Liver (tissue), 9 donors: ENCODE measurements around the gene DZIP1. TPM values are rescaled to one million over a fixed set of nuclear protein-coding genes. Genes with fewer than 3 reads are reported as not detected.

Experiments used
- DNase-seq: peaks from one replicate; pipeline ENCODE4 v3.0.0-alpha.2; 2017; ENCODE audit warnings: low spot score
- H3K27ac ChIP-seq, 2 donors: one replicate each; pipeline ENCODE4 v1.7.0; 2013; ENCODE audit warnings: inconsistent platforms in 2 of 2, low read length in 2 of 2, control low read depth in 1 of 2, low read depth in 1 of 2, mild to moderate bottlenecking in 1 of 2
- H3K27me3 ChIP-seq, 4 donors: one replicate each; pipeline versions ENCODE4 v1.6.1 to v1.7.0; 2013; ENCODE audit warnings: low read length in 3 of 4, inconsistent platforms in 1 of 4, mild to moderate bottlenecking in 1 of 4, moderate library complexity in 1 of 4; ENCODE audit not compliant: control insufficient read depth in 4 of 4, insufficient read depth in 4 of 4
- H3K36me3 ChIP-seq, 4 donors: one replicate each; pipeline versions ENCODE4 v1.6.1 to v1.7.0; 2013; ENCODE audit warnings: low read length in 3 of 4, mild to moderate bottlenecking in 3 of 4, low read depth in 1 of 4, moderate library complexity in 1 of 4; ENCODE audit not compliant: control insufficient read depth in 4 of 4, insufficient read depth in 3 of 4
- H3K4me1 ChIP-seq, 4 donors: one replicate each; pipeline versions ENCODE4 v1.6.1 to v1.7.0; 2013; ENCODE audit warnings: low read length in 3 of 4, mild to moderate bottlenecking in 3 of 4, moderate library complexity in 1 of 4; ENCODE audit not compliant: control insufficient read depth in 4 of 4, insufficient read depth in 4 of 4
- H3K4me3 ChIP-seq, 3 donors: one replicate each; pipeline versions ENCODE4 v1.6.1 to v1.7.0; 2013; ENCODE audit warnings: low read length in 3 of 3, control low read depth in 1 of 3, low read depth in 1 of 3, mild to moderate bottlenecking in 1 of 3
- H3K9ac ChIP-seq, 2 donors: one replicate each; pipeline ENCODE4 v1.7.0; 2013; ENCODE audit warnings: low read length in 2 of 2, mild to moderate bottlenecking in 2 of 2, moderate library complexity in 2 of 2, control low read depth in 1 of 2, low read depth in 1 of 2
- H3K9me3 ChIP-seq, 4 donors: one replicate each; pipeline versions ENCODE4 v1.6.1 to v1.7.0; 2013; ENCODE audit warnings: low read length in 3 of 4; ENCODE audit not compliant: control insufficient read depth in 4 of 4
- ATF3 ChIP-seq: IDR thresholded peaks from 2 replicates; pipeline ENCODE4 v1.6.1; 2016; ENCODE audit warnings: antibody characterized with exemption
- EGR1 ChIP-seq, 2 donors: IDR thresholded peaks; 2 replicates each; pipeline ENCODE4 v1.6.1; 2016 to 2018; ENCODE audit warnings: antibody characterized with exemption in 2 of 2, low read depth in 2 of 2
- FOXA1 ChIP-seq: IDR thresholded peaks from 2 replicates; pipeline ENCODE4 v1.6.1; 2016; ENCODE audit warnings: antibody characterized with exemption
- FOXA2 ChIP-seq: IDR thresholded peaks from 2 replicates; pipeline ENCODE4 v1.6.1; 2016; ENCODE audit warnings: antibody characterized with exemption
- GABPA ChIP-seq, 2 donors: IDR thresholded peaks in 1 of 2; conservative IDR thresholded peaks in 1 of 2; 2 replicates each; pipeline ENCODE4 v1.6.1; 2016; ENCODE audit warnings: antibody characterized with exemption in 2 of 2, mild to moderate bottlenecking in 1 of 2, moderate library complexity in 1 of 2
- HNF4A ChIP-seq, 2 donors: conservative IDR thresholded peaks; 2 replicates each; pipeline ENCODE4 v1.6.1; 2016; ENCODE audit warnings: antibody characterized with exemption in 2 of 2, mild to moderate bottlenecking in 2 of 2
- JUND ChIP-seq, 2 donors: IDR thresholded peaks; 2 replicates each; pipeline ENCODE4 v1.6.1; 2016; ENCODE audit warnings: antibody characterized with exemption in 2 of 2
- NR2F2 ChIP-seq: IDR thresholded peaks from 2 replicates; pipeline ENCODE4 v1.6.1; 2016; ENCODE audit warnings: antibody characterized with exemption
- RAD21 ChIP-seq, 2 donors: IDR thresholded peaks; 2 replicates each; pipeline ENCODE4 v1.6.1; 2016; ENCODE audit warnings: antibody characterized with exemption in 2 of 2, mild to moderate bottlenecking in 2 of 2
- REST ChIP-seq: IDR thresholded peaks from 2 replicates; pipeline ENCODE4 v1.6.1; 2016; ENCODE audit warnings: antibody characterized with exemption, mild to moderate bottlenecking
- RXRA ChIP-seq, 2 donors: IDR thresholded peaks; 2 replicates each; pipeline ENCODE4 v1.6.1; 2017 to 2018; ENCODE audit warnings: antibody characterized with exemption in 2 of 2, mild to moderate bottlenecking in 1 of 2
- SP1 ChIP-seq: IDR thresholded peaks from 2 replicates; pipeline ENCODE4 v1.6.1; 2018; ENCODE audit warnings: antibody characterized with exemption, mild to moderate bottlenecking
- TAF1 ChIP-seq: conservative IDR thresholded peaks from 2 replicates; pipeline ENCODE4 v1.6.1; 2016; ENCODE audit warnings: antibody characterized with exemption, mild to moderate bottlenecking
- YY1 ChIP-seq: IDR thresholded peaks from 2 replicates; pipeline ENCODE4 v1.6.1; 2016; ENCODE audit warnings: antibody characterized with exemption, mild to moderate bottlenecking
- ZBTB33 ChIP-seq: IDR thresholded peaks from 2 replicates; pipeline ENCODE4 v1.6.1; 2016; ENCODE audit warnings: antibody characterized with exemption
- WGBS: extraction: QIAGEN DNeasy Blood & Tissue Kit; methylation state at CpG from one replicate; pipeline ENCODE4 v1.1.7; 2013; 5-methylcytosine and 5-hydroxymethylcytosine counted together
- polyA plus RNA-seq, 2 donors: library from polyadenylated mRNA; stranded (reverse) in 1 of 2; unstranded in 1 of 2; fragments of 200-250 nt in 1 of 2; fragments of >200 nt in 1 of 2; fragmentation: Nextera tagmentation in 1 of 2; extraction: Ambion mirVana in 1 of 2; gene quantifications; one replicate each; pipeline versions ENCODE4 v1.2.1 to v1.2.3, GENCODE V29; 2013 to 2015
- total RNA-seq, 2 donors: library from RNA; depleted of rRNA; stranded (reverse); fragments of >200 nt; gene quantifications; one replicate each; pipeline ENCODE4 v1.2.3, GENCODE V29; 2014
- donor health status: healthy.
- donor health status: healthy.
- donor health status: healthy.
- donor health status: healthy.
- donor health status: healthy.

The DZIP1 gene
- total and polyA plus RNA-seq, 4 donors, result 0.46 to 2.0 (median 1.3) TPM

DNA sequence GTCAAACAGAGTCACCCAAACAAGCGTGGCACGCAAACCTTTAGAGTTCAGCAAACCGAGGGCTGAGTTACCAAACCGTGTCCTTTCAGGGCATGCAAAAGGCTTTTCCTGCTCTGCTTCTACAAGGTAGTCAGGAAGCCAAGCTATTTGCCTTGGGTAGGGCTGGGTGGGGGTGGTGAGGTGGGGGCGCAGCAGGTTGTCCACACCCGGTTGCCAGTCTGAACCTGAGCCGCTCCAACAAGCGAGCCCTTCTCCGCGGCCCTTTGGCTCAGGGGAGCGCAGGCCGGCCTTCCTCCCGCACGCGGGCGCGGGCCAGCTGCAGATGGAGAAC is 92.3 kb downstream of the DZIP1 start:
- peak overlapping the region in 1 of 3 donors; percentile 23 for H3K4me3 ChIP-seq
- H3K4me1 ChIP-seq, result peaks cover 0 to 5% (median 0%) of the 10 kb centered on the region in 4 donors
- WGBS, result 20% methylated on average over 17 of the region's 17 CpGs
- DNase-seq, result no peak
- H3K27ac ChIP-seq, result no peak overlapping the region
- TF ChIP-seq TAF1, result no peak
- TF ChIP-seq GABPA (IDR thresholded peaks at IDR 0.05 in 1 of 2, conservative IDR thresholded peaks at IDR 0.05 in 1 of 2), result no peak
- no peak for TF ChIP-seq ATF3
- TF ChIP-seq NR2F2, result no peak
- no peak for TF ChIP-seq YY1
- peaks cover 0 to 2% (median 0%) of the 10 kb centered on the region in 4 donors for H3K9me3 ChIP-seq
- no peaks in the 10 kb centered on the region for H3K36me3 ChIP-seq
- no peak overlapping the region for H3K9ac ChIP-seq
- H3K27me3 ChIP-seq, result peaks cover 2 to 7% (median 5%) of the 10 kb centered on the region in 4 donors

- Histone ChIP-seq H3K9ac (no peak overlapping the region), H3K27me3 (peaks cover 0 to 4% (median 4%) of the 10 kb centered on the region in 4 donors), H3K36me3 (no peaks in the 10 kb centered on the region), H3K4me1 (no peaks in the 10 kb centered on the region), H3K27ac (no peak overlapping the region), H3K4me3 (no peak overlapping the region), H3K9me3 (no peaks in the 10 kb centered on the region)
- 56% methylated on average over 6 of the region's 6 CpGs for WGBS
- TF ChIP-seq RXRA (IDR thresholded peaks at IDR 0.05) (no peak), RAD21 (IDR thresholded peaks at IDR 0.05) (no peak), ZBTB33 (no peak), FOXA1 (no peak), JUND (IDR thresholded peaks at IDR 0.05) (no peak), ATF3 (no peak), FOXA2 (no peak), EGR1 (IDR thresholded peaks at IDR 0.05; ENCODE audit: low read depth in 2 of 2) (no peak), NR2F2 (no peak), GABPA (IDR thresholded peaks at IDR 0.05 in 1 of 2, conservative IDR thresholded peaks at IDR 0.05 in 1 of 2) (no peak), SP1 (no peak), YY1 (no peak), REST (no peak), HNF4A (conservative IDR thresholded peaks at IDR 0.05) (no peak)
- no peak for DNase-seq
Measured at GRCh38 chr13:95547531-95548167, 96.9 kb downstream of the DZIP1 start.
